HG03064 (cell line): ENCODE results near the gene CSPG5.
A peak's percentile ranks its signal among the peaks of the same experiment; 100 is the strongest.

ENCODE experiments used
- ATAC-seq: cut with Tn5 transposase; IDR thresholded peaks from one replicate; pipeline ENCODE4 v1.9.1; 2021; ENCODE audit warnings: low read depth; ENCODE audit not compliant: unreplicated experiment

Gene CSPG5

DNA sequence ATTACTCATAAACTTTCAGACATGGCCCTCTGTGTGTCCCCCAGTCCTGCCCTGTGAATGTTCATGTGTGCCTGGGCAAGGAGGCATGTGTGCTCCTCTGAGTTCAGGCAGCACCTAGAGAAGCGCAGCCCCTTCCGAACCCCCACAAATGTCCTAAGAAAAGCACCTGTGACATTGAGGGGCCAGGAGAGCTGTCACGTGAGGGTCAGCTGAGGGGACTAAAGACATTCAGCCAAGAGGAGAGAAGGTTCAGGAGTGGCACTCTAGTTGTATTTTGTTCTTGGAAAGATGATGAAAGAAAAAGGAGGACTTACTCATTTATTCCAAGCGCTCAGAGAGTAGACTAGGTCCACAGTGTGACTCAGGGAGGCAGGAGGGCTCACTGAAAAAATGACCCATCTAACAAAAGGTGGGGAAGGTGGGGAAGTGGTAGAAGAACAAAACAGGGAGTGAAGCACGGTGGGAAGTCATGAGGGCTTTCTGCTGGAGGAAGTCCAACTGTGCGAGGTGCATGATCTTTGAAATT, 37.0 kb downstream of the CSPG5 start:
- no peak for ATAC-seq

DNA sequence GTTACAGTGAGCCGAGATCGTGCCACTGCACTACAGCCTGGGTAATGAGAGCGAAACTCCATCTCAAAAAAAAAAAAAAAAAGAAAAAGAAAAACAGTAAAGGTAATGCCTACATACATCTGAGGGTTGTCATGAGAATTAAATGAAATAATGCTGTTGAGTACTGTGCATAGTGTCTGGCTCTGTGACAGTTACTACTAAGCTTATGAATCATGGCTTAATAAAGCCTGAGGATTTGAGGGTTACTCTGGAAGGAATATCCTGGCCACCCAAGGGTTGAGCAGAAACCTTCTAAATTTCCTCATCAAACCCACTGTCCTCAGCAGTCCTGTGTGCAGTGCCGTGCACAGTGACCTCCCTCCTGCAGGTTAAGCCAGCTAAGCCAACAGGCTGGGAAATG, 38.4 kb downstream of the CSPG5 start:
- ATAC-seq = no peak

DNA sequence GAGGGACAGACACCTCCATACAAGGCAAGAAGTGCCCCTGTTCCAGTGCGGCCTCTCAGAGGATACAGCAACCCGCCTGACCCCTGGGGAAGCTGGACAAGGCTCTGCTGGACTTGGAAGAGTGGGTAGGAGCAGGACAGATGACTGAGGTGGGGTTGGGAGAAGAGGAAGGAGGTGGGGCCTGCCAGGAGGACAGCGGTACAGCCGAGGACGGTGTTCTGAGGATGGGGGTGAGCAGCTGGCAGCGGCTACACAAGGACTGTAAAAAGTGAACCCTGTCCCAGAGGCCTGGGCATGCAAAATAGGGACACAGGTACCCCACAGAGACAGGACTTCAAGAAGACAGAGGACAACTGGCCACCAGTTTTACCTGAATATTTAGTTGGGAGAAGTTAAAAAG, 41.7 kb downstream of the CSPG5 start:
- ATAC-seq = no peak

DNA sequence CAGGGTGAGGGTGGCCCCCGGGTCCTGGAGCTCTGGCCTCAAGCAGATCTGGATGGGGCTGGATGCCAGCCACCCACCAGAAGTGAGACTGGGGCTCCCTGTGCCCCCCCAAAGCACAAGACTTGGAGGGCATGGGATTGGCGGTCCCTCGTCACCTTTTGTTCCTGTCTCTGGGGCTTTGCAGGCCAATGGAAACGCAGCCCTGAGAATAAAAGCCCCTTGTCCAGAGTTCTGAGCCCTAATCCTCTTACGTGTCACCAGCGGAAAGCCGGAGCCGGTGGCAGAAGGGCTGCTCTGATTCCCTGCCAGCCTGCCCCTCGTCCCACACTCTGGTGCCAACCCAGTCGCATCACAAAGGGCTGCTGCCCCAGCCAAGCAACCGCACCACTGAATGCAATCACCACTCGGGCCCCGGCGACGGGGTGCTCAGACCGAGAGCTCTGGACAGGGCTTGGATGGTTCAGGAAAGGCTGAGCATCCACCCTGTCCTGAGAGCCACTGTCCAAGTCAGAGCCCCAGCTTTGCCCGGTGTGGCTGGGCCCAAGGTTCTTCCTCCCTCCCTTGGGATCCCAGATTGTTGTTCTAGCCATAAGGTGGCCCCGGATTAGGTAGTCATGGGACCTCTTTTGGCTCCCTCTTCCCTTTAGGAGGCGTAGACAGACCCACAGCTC, 42.3 kb downstream of the CSPG5 start:
- no peak for ATAC-seq

DNA sequence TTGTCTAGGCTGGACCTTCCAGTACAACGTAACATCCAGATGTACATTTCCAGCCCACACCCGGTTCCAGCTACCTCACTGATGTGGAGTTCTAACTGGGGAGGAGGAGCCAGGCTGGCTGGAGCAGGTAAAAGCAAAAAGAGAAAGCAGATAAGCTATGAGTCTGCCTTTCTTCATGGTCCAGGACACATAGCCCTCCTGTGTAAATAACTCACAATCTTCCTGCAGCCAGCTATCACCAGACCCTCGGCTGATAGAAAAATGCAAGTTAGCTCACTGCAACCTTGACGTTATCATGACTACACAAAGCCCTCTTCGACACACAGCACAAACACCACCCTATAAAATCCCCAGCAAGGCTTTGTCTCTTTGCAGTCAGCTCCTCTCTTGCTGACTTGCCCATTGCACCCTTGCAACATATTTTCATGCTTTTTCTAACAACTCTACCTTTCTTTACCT, 44.6 kb downstream of the CSPG5 start:
- ATAC-seq = no peak

DNA sequence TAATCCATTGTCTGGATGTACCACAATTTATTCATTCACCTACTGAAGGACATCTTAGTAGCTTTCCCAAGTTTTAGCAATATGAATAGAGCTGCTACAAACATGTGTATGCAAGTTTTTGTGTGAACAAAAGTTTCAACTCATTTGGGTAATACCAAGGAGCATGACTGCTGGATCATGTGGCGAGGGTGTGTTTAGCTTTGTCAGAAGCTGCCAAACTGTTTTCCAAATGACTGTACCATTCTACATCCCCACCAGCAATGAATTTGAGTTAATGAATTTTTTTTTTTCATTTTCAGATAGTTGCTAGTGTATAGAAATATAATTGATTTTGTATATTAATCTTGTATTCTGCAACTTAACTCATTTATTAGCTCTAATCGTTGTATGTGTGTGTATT, 45.2 kb downstream of the CSPG5 start:
- no peak for ATAC-seq

DNA sequence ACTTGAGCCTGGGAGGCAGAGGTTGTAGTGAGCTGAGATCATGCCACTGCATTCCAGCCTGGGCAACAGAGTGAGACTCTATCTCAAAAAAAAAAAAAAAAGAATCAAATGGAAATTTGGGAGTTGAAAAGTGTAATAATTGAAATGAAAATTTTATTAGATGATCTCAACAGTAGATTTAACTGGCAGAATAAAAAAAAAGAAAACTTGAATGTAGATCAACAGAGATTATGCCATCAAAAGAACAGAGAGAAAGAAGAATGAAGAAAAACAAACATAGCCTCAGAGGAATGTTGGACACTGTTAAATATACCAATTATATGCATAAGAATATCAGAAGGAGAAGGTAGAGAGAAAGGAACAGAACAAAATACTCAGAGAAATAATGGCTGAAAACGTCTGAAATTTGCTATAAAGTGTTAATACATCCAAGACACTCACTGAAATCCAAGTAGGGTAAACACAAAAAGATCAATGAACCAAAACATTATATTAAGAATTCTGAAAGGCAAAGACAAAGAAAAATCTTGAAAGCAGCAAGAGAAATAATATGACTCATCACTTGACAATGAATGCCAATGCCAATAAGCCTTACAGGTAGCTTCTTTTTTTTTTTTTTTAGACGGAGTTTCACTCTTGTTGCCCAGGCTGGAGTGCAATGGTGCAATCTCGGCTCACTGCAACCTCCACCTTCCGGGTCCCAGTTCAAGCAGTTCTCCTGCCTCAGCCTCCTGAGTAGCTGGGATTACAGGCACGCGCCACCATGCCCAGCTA, 50.5 kb downstream of the CSPG5 start:
- ATAC-seq = no peak

DNA sequence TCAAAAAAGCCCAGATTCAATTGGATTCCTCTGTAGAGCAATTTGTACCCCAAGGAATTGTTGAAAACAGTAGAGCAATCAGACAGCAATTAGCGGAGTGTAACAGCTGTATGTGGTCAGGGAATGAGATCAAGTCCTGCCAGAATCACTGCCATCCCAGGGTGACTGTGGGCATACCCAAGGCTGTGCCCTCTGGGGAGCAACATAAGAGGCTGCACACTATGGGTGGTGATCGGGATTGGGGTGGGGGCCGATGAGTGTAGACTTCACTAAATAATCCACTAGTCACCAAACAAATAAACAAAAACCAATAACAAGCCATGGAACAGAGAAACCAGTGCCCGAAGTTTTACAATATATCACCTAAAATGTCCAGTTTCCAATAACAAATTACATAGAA, 53.0 kb downstream of the CSPG5 start:
- no peak for ATAC-seq

DNA sequence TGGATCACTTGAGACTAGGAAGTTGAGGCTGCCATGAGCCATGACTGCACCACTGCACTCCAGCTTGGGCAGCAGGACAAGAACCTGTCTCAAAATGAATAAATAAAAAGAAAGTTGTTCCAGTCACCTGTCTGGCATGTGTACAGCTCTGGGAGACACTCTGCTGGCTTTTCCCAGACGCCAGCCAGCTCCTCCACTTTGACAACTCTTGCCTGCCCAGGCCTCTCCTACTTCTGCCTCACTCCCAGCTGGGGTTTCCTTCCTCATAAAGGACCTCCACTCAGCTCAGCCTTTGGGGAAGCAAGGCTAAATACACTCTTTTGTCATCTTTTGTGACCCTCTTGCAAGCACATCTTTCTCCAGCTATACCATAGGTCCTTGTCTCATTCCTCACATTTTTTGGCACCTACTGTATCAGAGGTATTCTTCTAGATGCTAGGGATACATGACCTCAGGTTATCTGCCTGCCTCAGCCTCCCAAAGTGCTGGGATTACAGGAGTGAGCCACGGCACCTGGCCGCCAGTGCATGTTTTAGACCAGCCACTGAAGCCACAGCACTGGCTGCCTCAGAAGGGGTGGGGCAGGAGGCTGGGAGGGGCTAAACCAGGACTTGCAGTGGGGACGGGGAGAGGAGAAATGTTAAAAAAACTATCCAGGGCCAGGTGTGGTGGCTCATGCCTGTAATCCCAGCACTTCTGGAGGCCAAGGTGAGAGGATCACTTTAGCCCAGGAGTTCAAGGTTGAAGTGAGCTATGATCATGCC, 55.2 kb downstream of the CSPG5 start:
- no peak for ATAC-seq

DNA sequence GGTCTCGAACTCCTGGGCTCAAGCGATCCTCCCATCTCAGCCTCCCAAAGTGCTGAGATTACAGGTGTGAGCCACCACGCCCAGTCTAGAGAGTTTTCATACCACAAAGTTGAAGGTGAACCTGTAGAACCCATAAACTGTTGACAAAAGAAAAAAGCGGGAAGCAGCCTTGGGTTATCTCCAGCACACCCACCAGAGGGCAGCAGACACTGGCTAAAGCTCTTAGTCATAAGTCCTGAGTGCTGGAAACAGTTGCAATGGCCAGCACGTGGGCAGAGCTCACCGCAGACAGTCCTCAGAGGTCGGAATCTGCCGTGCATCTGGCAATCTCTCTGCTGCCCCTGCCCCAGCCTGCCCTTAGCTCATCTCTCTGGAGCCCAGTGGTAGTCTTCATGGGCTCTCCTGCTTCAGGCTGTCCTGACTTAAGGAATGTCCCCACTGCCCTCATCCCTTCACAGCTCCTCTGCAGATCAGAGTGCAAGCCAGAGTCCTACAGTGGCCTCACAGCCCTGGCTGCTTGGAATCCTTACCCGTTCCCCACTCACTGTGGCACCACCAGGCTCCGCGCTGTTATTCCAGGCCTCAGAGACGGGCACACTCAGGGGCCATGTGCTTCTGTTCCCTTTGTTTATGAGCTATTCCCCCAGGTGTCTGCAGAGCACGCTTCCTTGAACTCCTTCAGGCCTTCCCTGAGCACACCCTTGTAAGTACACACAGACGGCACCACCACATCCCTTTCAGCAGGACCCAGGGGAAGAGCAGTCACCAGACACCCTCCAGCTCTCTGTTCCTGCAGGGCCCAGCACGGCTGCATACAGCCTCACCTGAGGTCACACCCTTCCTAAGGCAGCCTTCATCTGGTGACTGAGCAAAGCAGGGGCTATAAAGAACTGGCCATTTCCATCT, 56.3 kb downstream of the CSPG5 start:
- no peak for ATAC-seq

DNA sequence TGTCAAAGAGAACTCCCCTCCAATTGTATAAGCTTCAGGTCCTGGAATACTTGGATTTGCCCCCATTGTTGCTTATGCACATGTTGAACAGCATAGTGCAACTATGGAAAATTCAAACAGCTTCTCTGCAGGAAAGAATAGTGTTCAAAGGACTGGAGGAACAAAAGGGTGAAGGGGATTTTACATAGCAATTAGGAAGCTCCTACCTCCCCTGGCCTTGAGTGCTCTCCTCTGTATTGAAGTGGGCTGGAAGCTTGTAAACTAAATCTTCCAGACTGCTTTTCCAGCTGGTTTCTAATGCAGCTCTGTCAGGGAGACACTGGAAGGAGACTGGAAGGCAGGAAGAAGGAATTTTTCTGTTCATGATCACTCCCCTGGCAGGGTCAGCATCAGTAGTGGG, 57.9 kb downstream of the CSPG5 start:
- ATAC-seq = no peak

DNA sequence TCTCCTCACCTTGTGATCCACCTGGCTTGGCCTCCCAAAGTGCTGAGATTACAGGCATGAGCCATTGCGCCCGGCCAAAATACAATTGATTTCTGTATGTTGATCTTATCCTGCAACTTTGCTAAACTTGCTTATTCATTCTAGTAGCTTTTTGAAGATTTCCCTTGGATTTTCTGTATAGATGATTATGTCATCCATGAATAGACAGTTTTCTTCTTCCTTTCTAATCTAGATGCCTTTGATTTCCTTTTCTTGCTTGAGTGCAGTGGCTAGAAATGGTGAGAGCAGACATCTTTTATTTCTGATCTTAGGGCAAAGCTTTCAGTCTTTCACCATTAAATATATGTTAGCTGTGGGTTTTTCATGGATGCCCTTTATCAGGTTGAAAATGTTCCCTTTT, 60.7 kb downstream of the CSPG5 start:
- no peak for ATAC-seq

DNA sequence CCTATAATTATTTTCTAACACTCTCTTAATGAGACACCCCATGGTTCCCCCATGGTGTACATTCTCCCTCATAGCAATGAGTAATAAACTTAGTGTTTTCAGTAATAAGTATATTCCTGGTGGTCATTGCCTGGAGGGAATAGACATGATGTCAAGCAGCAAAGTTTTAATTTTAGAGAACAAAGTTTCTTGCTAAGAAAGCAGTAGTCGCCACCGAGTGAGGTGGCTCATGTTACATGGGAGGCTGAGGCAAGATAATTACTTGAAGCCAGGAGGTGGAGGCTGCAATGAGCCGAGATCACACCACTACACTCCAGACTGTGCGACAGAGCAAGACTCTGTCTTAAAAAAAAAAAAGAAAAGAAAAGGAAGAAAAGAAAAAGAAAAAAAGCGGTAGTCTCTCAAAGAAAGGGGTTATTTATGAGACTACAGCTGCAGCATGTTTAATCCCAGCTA, 62.8 kb downstream of the CSPG5 start:
- ATAC-seq = no peak

DNA sequence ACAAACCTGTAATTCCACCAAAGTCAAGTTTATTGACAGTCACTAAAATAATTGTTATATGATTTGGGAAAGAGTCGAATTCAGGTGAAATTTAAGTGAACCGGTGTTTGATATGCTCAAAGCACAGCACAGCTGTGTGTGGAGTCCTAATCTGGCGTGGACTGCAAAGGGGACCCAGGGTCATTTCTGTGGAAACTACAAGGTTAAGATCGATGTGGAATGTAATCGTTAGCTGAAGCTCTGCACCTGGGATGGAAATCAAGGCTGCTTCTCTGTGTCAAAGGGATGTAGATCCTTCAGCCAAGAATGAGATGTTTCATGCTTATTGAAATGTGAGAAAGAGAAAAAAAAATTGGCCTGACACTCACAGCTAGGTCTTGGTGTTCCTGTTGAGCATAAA, 63.6 kb downstream of the CSPG5 start:
- no peak for ATAC-seq

DNA sequence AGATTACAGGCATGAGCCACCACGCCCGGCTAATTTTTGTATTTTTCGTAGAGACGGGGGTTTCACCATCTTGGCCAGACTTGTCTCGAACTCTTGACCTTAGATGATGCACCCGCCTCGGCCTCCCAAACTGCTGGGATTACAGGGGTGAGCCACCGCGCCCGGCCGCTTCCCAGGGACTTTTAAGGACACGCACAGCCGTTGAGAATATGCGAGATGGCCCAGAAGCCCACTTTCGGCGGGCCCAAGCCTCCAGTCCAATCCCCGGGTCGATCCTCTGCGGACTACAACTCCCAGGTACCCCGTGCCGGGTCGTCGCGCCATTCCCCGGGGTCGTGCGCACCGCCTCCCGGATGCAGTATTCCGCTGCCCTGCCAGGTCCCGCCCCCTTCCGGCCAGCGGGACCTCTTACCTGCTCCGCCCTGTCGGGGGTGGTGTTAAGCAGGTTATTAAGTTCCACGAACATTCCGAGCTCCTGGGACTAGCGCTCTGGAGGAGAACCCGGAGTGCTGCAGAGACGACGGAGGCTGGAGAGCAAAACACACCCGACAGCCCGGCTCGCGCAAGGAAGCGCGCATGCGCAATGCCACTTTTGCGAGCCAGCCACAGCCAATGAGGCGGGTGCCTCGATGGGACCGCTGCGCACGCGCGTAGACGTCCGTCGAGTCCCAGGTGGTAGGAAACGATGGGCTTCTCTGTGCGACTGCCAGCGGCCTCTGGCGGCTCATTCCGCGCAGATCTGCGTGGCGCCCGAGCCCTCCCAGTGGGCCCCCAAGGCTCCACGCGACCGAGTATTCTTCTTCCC, 65.3 kb downstream of the CSPG5 start, which contains the start of gene ELP6:
TSS of gene ELP6 (minus strand) at position 588 of the 805 bp plus-strand sequence. CDS start at position 466, 122 bp downstream.
- ATAC-seq = peak; percentile 94

DNA sequence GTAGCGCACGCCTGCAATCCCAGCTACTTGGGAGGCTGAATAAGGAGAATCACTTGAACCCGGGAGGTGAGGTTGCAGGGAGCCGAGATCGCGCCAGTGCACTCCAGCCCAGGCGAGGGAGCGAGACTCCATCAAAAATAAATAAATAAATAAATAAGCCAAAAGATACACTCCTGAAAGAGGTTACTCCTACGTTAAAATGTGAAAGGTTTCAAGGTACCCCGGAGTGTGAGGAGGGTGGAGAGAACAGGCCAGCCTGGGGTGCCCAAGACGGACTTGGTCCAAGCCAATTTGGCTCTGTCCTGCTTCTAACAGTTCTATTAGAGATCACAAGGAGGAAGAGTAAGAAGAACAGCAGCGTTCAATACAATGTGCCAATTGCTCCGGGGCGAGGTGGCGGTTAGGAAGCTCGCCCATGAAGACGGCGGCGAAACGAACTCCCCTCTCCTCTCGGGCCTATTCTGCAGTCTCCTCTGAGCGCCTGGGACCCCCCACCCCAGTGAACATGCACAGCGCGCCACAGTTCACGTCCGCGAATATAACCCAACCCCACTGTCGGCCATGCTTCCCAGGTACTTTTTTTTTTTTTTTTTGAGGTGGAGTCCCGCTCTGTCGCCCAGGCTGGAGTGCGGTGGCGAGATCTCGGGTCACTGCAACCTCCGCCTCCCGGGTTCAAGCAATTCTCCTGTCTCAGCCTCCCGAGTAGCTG, 66.1 kb downstream of the CSPG5 start:
- ATAC-seq = no peak
